ENCODE measurements around the gene VPS36.
"Not testable (repeated sequence)": the region's sequence is repeated elsewhere in the genome, so short reads cannot be mapped to it uniquely, and the experiment has no call there.

DNA sequence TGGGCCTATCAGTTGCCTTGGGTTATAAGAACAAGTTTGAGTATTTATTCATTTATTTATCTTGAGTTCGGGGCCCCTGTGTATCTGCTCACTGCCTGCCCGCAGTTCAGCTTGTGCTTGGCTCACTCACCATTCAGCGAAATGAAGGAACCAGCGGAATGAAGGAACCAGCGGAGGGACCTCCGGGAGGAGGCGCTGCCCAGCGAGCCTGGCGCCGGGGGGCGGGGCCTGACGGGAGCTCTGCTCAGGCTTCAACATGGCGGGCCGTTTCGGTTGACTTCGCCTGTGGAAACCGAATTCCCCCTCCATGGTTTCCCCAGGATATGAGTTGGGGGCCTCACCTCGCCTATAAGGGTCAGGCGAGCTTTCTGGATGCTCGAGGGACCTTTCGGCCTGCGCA lies 38.3 kb upstream of the VPS36 start:
- not testable (repeated sequence) for TF ChIP-seq SNAI2 (CRISPR knock-in tag; IDR thresholded peaks at IDR 0.05); ZC3H10 (CRISPR knock-in tag; IDR thresholded peaks at IDR 0.05); TOX (CRISPR knock-in tag; IDR thresholded peaks at IDR 0.05; ENCODE audit: borderline replicate concordance); ZNF8 (CRISPR knock-in tag; IDR thresholded peaks at IDR 0.05); ZFP3 (CRISPR knock-in tag; IDR thresholded peaks at IDR 0.05); ARNTL (CRISPR knock-in tag; IDR thresholded peaks at IDR 0.05; ENCODE audit: borderline replicate concordance, low read depth); PATZ1 (CRISPR knock-in tag; IDR thresholded peaks at IDR 0.05; ENCODE audit: borderline replicate concordance)
- TF ChIP-seq, protein P1, sequence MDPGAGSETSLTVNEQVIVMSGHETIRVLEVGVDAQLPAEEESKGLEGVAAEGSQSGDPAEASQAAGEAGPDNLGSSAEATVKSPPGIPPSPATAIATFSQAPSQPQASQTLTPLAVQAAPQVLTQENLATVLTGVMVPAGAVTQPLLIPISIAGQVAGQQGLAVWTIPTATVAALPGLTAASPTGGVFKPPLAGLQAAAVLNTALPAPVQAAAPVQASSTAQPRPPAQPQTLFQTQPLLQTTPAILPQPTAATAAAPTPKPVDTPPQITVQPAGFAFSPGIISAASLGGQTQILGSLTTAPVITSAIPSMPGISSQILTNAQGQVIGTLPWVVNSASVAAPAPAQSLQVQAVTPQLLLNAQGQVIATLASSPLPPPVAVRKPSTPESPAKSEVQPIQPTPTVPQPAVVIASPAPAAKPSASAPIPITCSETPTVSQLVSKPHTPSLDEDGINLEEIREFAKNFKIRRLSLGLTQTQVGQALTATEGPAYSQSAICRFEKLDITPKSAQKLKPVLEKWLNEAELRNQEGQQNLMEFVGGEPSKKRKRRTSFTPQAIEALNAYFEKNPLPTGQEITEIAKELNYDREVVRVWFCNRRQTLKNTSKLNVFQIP (CRISPR knock-in tag; IDR thresholded peaks at IDR 0.05; ENCODE audit: borderline replicate concordance, low read depth): not testable (repeated sequence)
- TF ChIP-seq, protein P2, sequence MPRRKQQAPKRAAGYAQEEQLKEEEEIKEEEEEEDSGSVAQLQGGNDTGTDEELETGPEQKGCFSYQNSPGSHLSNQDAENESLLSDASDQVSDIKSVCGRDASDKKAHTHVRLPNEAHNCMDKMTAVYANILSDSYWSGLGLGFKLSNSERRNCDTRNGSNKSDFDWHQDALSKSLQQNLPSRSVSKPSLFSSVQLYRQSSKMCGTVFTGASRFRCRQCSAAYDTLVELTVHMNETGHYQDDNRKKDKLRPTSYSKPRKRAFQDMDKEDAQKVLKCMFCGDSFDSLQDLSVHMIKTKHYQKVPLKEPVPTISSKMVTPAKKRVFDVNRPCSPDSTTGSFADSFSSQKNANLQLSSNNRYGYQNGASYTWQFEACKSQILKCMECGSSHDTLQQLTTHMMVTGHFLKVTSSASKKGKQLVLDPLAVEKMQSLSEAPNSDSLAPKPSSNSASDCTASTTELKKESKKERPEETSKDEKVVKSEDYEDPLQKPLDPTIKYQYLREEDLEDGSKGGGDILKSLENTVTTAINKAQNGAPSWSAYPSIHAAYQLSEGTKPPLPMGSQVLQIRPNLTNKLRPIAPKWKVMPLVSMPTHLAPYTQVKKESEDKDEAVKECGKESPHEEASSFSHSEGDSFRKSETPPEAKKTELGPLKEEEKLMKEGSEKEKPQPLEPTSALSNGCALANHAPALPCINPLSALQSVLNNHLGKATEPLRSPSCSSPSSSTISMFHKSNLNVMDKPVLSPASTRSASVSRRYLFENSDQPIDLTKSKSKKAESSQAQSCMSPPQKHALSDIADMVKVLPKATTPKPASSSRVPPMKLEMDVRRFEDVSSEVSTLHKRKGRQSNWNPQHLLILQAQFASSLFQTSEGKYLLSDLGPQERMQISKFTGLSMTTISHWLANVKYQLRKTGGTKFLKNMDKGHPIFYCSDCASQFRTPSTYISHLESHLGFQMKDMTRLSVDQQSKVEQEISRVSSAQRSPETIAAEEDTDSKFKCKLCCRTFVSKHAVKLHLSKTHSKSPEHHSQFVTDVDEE (CRISPR knock-in tag; IDR thresholded peaks at IDR 0.05): not testable (repeated sequence)

Data from SK-N-SH treated with all-trans-retinoic acid at 6 μM for 48 hours (cell line).